OCI-LY1 (cell line): ENCODE measurements around the gene P2RY1.

Experiments
- EZH2 ChIP-seq: fragments of 200-600 bp; sonication (generic), shearing (Covaris generic); IDR thresholded peaks from 2 replicates; pipeline ENCODE4 v1.8.0; 2017; ENCODE audit warnings: borderline replicate concordance, mixed run types, mild to moderate bottlenecking, antibody characterized with exemption, low read length, moderate library complexity, mixed read lengths
- TF ChIP-seq, protein P1 (sequence below): fragments of 200-600 bp; sonication (generic), shearing (Covaris generic); IDR thresholded peaks from 2 replicates; pipeline ENCODE4 v1.5.1; 2017; ENCODE audit warnings: mild to moderate bottlenecking, antibody characterized with exemption, low read length, moderate library complexity, mixed read lengths

DNA sequence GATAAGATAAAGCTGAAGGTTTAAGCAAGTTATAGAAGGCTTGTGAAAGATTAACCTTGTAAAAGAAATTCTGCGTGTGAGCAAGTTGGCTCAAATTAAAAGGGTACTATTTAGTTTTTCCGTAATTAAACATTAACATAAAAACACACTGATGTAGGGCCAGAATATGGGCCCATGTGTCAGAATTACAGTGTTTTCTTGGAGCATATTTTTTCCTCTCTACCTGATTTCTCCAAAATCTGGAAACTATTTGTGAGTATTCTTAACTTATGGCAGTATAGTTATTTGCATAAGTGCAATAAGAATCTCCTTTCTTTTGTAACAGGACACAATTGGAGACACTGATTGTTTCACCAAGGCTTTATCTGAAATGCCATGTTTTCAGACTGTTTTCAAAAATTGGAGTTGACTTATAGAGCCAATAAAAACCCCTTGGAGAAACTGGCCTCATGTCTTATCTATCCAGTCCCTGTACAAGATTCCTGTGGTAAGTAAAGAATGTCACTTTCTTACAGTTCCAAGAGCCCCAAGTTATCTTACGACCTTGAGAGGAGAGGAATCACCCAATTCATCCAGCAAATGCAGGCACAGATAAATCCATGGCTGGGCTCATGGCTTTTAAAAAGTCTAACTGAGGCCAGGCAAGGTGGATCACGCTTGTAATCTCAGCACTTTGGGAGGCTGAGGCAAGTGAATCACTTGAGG lies 47.8 kb upstream of the P2RY1 start:
- TF ChIP-seq, protein P1, sequence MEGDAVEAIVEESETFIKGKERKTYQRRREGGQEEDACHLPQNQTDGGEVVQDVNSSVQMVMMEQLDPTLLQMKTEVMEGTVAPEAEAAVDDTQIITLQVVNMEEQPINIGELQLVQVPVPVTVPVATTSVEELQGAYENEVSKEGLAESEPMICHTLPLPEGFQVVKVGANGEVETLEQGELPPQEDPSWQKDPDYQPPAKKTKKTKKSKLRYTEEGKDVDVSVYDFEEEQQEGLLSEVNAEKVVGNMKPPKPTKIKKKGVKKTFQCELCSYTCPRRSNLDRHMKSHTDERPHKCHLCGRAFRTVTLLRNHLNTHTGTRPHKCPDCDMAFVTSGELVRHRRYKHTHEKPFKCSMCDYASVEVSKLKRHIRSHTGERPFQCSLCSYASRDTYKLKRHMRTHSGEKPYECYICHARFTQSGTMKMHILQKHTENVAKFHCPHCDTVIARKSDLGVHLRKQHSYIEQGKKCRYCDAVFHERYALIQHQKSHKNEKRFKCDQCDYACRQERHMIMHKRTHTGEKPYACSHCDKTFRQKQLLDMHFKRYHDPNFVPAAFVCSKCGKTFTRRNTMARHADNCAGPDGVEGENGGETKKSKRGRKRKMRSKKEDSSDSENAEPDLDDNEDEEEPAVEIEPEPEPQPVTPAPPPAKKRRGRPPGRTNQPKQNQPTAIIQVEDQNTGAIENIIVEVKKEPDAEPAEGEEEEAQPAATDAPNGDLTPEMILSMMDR, result no peak
- TF ChIP-seq EZH2, result no peak
